Ramos (cell line): ENCODE measurements around the gene INSC.

Experiments used
- in situ Hi-C: fragments of 300-500 bp; cut with MboI; formaldehyde crosslinking; loops from one replicate; pipeline ENCODE4 v1.14.3; 2022; ENCODE audit warnings: low sequenced_read_pairs; ENCODE audit not compliant: unreplicated experiment

INSC gene

DNA sequence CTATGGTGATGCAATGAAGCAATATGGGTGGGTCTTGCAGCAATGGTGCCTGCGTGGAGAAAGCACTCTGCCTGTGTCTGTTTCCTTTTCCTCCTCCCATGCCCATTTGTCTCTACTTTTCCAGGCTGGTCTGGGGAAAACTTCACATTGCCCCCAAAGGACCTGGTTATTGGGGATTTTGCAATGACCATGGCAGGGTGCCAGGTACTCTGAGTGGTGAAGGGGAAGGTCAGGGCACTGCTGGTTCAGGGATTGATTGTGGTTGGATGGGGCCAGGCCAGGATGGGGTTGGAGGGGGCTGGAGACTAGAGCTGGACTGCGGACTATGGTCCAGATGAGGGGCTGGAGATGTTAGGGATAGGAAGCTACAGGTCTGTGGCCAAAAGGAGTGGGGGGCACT lies 92.1 kb downstream of the INSC start:
- in situ Hi-C loops, result no loop called here

GRCh38 chr11:15208378-15209222 lies 93.9 kb downstream of the INSC start:
- in situ Hi-C loops, result no loop called here

DNA sequence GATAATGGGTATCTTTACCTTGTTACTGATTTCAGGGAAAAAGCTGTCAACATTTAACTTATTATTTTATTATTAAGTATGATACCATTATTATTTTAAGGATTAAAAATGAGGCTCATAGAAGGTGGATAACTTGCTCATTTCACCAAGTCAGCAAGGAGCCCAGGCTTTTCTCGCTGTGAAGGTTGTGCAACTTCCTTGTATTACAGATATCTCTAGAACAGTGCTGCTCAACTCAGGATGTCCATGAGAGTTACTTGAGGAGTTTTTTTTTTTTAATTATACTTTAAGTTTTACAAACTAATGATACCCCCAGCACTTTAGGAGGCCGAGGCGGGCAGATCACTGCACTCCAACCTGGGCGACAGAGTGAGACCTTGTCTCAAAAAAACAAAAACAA lies 98.2 kb downstream of the INSC start:
- in situ Hi-C loops, result no loop called here

DNA sequence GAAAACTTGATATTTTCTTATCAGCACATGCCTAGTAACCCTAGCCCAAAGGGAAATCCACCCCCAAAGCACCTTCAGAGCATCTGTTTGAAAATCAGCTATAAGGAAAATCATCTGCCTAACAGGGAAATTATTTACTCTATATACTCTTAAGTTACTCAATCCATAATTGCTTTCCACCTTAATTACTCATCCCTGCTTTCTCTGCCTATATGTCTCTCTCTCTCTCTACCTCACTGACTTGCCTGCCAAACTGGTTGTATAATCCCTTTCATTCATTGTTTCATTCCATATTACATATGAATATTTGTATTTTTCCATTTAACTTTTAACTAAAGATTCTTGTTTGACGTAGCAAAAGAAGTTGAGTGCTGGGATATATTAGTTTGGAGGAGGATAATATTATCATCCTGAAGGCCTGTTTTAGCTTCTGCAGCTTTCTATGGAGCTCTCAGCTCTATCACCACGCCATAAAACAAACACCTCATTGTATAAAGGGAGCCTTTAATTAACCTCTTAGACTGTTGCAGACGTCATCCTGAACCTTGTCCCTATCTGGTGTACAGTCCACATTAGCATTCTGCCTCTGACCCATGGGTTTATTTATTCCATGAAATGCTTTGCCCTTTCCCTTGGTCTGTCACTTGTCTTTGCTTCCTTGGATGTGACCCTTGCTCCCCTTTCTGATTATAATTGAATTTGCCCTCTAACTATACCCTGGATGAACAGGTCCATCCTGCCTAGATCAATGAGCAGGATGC lies 98.9 kb downstream of the INSC start:
- in situ Hi-C loops, result no loop called here

GRCh38 chr11:15215005-15215404 lies 100.3 kb downstream of the INSC start:
- in situ Hi-C loops, result no loop called here

DNA sequence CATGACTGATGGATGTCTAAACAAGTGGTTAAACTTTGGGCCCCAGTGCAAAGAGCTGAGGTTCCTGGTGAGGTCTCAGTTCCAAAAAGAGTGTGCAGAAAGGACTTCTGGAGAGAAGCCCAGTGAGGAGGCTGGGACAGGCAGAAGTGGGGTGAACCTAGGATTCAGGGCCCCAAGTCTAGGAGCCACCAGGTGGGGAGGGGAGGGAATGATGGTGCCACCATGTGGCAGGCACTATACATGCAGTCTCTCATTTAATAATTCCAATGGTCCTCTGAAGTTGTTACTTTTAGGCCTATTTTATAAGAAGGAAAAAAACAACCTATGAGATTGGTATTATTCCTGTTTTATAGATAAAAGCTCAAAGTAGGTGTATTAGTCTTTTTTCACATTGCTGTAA lies 102.0 kb downstream of the INSC start:
- in situ Hi-C loops, result no loop called here

GRCh38 chr11:15217416-15217815 lies 102.7 kb downstream of the INSC start:
- in situ Hi-C loops, result no loop called here

DNA sequence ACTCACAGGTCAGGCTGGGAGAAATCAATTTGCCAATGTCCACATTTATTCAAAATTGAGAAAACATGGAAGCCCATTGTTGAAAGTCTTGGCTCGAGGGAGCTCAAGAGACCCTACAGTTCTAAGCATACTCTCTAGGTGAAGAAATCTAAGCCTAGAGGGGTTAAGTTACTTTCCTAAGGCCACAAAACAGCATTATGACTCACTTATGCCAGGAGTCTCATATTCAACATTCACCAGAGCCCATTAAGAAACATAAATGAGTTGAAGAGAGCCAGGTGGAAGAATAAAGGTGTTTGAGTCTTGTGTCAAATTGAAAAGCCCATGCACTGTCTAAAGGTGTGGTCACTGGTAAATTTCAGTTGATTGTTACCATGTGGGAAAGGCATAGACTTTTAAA lies 108.1 kb downstream of the INSC start:
- in situ Hi-C loops, result no loop called here

- in situ Hi-C loops, result no loop called here
Observed at GRCh38 chr11:15223318-15223717, 108.6 kb downstream of the INSC start.

GRCh38 chr11:15224466-15224865 lies 109.7 kb downstream of the INSC start:
- in situ Hi-C loops, result no loop called here

DNA sequence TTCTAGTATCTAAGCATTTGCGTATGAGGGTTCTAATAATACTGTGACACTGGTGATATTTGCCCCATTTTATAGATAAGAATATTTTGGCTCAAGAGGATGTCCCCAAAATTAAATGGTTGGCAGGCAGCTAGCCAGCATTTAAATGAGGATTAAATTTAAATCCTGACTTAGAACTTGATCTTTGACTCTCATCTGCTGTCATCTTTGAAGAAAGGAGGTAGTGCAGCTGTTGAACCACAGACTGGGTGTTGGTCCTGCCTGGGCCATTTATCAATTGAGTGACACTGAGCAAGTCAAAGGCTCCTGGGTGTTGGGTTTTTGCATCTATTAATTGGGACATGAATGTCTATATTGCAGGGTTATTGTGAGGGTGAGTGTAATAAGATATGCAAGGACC lies 112.3 kb downstream of the INSC start:
- in situ Hi-C loops, result no loop called here

- in situ Hi-C loops, result no loop called here
Observed at GRCh38 chr11:15228331-15228849, 113.7 kb downstream of the INSC start.

DNA sequence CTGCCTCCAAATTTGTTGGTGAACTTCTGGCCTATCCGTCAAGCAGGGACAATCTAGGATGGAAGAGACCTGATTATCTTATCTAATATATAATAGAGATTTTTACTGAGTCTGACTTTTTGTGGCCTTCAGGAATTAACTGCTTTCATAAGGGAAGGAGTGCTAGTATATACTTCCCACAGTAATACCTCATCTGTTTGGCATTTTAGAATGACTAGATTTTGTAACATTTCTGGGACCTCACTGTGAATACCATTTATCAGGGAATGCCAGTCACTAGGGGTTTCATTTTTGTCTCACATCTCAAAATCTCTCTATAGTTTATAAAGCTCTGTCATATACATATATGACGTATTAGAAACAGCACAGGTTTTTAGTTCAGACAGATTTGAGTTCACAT lies 114.3 kb downstream of the INSC start:
- in situ Hi-C loops, result no loop called here

GRCh38 chr11:15232496-15232895 lies 117.8 kb downstream of the INSC start:
- in situ Hi-C loops, result no loop called here

DNA sequence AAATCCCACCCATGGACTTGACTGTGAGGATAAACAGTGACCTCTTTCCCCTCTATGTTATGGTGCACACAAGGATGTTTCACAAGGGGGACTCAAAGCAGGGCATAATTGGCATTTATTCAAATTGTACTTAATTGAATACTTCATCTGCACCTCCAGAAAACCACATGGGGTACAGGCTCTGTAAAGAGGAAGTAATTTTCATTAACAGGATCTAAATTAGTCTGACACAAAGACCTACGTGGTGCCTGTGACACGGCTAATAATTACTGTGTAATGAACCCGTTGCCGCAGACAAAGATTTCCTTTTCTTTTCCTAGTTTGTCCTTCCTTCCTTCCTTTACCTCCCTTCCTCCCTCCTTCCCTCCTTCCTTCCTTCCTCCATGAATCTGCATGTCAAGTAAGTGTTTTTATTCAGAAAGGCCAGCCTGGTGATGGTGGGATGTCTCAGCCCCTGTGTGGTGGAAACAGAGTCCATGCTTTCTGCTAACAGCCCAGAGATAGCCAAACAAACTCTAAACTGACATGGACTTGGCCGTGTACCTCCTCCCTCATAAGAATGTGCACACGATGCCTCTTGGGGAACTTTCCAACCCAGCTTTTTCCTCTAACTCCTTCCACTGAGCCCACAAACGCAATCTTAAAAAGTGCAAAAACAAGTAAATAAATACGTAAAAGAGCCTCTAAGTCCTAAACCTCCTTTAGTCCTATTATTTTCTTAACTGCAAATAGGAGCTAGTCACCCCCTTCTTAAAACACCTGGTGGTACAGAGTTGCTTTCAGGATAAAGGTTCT lies 118.8 kb downstream of the INSC start:
- in situ Hi-C loops, result no loop called here

DNA sequence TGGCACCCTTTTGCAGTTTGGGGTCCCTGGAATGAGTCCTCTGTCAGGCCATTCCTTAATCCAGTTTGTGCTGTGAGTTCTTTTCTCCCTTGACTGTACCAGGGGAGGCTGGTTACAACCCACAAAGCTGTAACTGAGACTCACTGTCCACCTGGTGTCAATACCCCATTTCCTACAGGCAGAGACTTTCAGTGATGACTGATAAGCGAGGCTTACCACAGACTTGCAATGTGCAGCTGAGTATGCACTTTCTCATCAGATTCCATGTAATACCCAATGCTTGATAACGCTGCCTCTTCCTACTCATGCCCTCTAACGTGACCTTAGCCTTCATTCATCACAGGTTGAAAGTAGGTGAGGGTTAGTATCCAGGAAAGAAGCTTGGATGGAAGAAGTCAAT lies 120.1 kb downstream of the INSC start:
- in situ Hi-C loops, result no loop called here

DNA sequence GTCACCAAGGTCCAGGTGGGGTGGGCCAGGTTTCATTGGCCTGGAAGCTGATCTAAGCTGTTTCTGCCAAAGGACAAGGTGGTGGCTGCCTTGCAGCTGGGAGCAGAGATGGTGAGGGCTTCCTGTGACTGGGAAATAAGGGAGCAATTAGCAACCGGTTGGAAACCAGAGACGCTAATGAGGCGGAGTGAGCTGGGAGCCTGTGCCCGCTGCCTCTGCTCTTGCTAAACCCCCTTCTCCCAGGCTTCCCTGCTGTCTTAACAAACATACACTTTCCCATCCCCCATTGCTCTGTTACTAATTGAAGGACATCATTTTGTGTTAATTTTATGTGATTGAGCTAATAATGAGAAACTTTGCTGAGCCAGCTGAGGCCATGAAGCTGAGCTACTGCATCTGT lies 121.8 kb downstream of the INSC start:
- in situ Hi-C loops, result no loop called here

DNA sequence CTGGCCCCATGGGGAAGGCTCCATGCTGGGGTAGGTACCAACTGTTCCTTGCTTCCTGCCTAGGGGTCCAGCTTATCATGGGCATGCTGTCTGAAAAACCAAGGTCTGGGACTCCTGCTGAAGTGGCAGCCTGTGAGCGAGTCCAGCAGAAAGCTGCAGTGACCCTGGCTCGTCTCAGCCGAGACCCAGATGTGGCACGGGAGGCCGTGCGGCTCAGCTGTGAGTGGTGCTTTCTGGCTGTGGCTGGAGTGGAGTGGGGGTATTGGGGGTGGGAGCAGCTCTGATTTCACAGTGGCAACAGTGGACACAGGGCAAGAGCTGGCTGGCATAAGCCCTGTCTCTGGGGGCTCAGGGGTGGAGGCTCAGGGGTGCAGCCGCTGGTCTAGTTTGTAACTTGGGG lies 124.1 kb downstream of the INSC start:
- in situ Hi-C loops, result no loop called here

- in situ Hi-C loops, result no loop called here
Observed at GRCh38 chr11:15248749-15249148, 134.0 kb downstream of the INSC start.

- in situ Hi-C loops, result no loop called here
Observed at GRCh38 chr11:15258433-15259165, 143.9 kb downstream of the INSC start.
